HG03135 (cell line): ENCODE measurements around the gene FAM3B.
"Not testable (repeated sequence)": the region's sequence is repeated elsewhere in the genome, so short reads cannot be mapped to it uniquely, and the experiment has no call there.

Experiments used
- ATAC-seq: cut with Tn5 transposase; IDR thresholded peaks from one replicate; pipeline ENCODE4 v1.9.1; 2021; ENCODE audit warnings: mild to moderate bottlenecking, moderate library complexity; ENCODE audit not compliant: unreplicated experiment

The FAM3B gene

DNA sequence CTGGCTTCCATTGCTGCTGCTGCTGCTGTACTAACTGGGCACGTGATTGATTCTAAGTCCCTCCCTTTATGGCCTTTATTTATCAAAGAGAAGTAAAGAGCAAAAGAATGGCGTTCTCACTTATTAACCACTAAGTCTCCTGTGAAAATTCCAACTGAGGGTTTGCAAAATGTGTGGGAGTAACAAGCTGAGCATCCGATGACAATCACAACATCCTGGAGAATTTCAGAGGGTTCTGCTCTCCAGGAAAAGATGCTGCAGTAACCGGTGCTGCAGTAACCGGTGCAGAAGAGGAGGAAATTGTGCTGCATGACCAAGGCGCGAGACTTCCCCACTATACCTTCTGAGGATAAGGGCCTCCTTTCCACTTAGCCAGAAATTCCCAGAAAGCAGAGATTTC, 32.5 kb downstream of the FAM3B start:
- ATAC-seq: no peak

- no peak for ATAC-seq
Observed at GRCh38 chr21:41349619-41350390, 33.2 kb downstream of the FAM3B start.

- ATAC-seq: no peak
Observed at GRCh38 chr21:41350436-41351155, 34.0 kb downstream of the FAM3B start.

DNA sequence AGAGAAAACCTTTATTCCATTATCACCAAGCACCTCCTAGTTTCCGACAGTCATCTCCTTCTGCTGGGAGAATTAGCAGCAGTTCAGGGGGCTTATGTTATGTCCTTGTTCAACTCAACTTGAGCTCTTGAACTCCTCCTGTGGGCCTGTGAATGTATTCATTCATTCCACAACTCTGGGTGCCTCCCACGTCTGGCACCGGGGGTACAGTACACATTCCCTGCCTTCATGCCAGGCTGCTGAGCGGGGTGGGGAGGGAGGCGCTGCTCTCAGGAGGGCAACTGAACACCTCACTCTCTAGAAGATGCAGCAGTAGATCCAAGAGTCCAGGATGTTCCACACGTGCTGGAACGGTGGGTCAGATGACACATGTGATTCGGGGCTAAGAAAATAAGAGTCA, 40.9 kb downstream of the FAM3B start:
- ATAC-seq: no peak

GRCh38 chr21:41358193-41359166, 41.9 kb downstream of the FAM3B start:
- ATAC-seq: no peak

DNA sequence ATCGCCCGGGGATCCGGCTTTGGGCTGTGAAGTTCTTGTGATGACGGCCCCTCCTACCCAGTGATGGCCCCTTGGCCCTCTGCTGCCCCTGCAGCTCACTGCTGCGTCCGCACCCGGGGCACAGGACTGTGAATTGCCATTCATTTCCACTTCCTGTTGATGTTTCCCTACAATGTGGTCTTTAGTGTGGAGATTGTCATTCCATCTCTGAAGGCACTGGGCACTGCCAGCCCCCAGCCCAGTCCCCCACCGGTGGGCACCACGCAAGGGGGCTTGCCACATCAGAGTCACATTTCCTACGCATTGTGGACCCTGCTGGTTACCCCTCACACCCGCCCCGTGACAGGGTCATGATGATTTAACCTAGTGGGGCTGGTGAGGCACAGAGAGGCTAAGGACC, 42.7 kb downstream of the FAM3B start:
- no peak for ATAC-seq

- ATAC-seq: not testable (repeated sequence)
Observed at GRCh38 chr21:41359754-41360071, 43.1 kb downstream of the FAM3B start.

DNA sequence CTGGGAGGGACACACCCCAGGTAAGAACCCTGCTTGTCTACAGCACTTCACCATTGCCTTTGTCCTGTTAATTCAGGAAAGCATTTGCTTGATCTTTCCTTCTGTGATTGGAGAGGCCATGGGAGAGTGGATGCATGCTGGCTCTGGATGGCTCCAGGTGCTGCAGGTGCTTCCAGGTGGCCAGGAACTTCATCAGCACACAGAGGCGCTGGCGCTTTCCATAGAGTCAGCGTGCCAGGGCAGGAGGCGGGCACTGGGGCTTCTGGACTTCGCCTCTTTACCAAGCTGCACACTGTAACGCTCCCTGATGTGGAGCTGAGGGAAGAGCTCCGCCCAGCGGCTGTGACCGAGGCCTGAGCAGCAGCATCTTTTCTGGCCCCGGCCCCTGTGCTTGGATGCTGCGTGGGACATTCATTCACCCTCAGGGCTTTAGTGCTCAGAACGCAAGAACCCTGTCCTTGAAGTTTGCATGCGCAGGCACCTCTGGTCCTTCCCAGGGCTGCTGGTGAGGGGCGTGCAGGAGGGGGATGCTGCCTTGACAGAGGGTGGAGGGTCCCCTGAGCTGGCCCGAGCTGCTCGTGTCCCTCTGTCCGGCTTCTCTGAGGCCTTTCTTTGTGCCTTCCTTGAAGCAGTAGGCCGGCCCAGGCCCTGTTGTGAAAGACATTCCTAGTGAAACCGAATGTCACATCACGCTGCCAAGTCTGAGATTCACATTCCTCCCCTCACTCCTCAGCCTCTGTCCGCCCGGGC, 43.6 kb downstream of the FAM3B start:
- no peak for ATAC-seq

DNA sequence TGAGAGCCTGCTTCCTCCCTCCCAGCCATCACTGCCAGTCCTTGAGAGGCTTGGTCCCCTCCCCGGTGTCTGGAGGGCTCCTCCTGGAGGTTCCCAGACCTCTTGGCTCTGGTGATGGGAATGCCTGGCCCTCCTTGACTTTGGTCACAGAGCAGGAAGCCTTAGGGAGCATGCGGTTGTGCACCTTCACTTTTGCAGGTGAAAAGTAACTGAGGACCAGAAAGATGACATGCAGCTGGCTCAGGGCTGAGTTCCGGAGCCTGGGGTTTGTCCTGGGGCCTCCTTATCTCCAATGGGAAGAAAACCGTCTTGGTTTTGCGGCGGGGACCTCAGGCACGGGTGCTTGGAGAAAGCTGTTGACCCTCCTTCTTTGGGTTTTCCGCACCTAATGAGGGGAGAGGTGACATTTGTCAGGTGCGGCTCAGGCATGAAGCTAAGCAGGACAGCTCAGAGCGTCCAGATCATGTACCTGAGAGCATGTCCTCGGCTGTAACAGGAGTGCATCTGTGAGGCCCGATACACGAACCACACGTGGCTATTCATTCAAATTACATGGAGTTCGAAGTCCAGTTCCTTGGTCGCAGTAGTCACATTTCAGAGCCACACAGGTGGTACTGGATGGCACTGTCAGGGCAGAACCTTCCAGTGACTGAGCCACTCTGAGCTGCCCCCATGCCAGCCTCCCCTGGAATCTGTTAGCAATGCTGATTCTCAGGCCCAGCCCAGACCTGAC, 44.6 kb downstream of the FAM3B start:
- no peak for ATAC-seq

DNA sequence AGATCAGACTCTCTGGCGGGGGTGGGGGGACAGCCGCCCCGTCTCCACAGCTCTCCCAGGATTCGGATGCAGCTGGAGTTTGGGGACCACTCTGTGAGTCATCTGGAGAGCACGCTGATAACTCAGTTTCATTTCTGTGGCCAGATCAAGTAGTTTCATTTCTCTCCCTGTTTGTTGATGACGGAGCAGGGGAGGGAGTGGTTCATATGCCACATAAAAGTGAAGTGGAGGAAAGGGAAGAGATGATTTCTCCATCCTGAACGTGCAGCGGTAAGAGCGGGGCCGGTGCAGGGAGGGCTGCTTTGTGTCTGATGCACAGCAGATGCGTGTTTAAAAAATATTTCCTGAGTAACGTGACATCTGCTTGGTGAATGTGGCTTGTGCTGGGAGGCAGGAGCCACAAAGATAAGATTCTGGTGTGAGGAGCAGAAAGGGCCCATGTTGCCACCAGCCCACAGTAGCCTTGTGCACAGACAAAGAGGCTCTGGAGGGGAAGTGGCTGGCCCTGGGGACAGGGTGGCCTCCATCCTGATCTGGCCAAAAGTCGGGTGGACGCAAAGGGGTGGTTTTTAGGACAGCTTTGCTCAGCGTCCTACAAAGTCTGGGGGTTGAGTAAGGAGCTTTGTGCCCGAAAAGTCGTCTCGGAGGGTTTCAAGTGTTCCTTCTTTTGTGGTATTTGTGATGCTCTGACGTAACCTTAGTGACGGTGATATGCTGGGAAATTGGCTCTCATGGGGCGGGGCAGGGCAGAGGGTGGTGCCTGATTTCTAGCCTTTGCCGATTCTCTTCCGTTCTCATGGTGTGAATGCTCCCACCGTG, 45.4 kb downstream of the FAM3B start, which contains the start of gene MX2:
TSS of gene MX2 (plus strand) at position 242 of the 819 bp plus-strand sequence. CDS start 14,880 bp downstream, outside the sequence.
- ATAC-seq: peak; percentile 52

- ATAC-seq: no peak
Observed at GRCh38 chr21:41362605-41363369, 46.2 kb downstream of the FAM3B start.

DNA sequence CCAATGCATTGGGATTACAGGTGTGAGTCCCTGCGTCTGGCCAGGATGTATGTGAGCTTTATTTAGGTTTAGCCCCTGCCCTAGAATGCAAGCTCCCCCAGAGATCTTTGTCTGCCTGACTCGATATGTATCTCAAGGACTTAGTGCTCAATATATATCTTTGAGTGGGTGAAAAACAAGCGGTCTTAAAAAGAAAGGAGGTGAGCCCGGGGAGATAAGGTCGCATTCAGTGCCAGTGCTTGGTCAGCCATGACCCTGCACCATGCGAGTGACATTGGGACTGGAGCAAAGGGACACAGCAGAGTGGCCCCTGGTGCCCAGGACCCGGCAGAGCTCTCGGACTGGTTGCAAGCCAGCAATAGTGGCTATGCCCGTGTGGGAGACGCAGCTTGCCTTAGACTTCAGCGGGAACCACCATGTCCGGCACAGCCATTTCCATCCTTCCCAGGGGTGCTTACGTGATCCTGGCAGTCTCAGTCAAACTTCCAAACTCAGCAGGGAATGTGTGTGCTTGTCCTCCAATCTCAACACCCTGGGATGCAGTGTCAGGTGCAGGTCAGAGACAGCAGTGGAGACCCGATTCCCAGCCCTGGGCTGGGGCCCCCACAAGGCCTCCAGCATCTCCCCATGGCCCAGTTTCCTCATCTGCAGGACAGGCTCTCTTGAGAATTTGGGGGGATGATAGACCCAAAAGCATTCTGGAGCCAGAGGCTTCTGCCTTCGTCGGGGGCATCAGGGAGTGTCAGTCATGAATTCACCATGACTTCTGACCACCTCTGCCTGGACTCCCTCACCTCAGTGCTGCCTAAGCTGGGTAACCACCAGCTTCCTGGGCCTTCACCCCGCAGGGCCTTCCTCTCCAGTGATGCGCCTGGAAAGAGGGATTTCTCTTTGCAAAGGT, 47.0 kb downstream of the FAM3B start:
- ATAC-seq: no peak

DNA sequence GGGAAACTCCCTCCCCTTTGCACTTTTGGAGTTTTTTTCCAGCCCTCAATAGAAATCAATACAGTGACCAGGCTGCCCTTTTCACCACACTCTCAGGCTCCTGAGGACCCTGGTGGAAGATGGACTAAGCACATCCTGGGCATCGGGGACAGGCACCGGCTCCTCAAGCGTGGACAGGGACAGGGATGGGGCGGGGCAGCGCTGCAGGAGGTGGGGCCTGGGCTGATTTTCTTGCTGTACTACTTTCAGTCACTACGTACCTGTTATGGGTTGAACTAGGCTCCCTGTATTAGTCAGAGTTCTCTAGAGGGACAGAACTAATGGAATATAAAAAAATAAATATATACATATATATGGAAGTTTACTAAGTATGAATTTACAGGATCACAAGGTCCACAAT, 47.7 kb downstream of the FAM3B start:
- ATAC-seq: no peak

DNA sequence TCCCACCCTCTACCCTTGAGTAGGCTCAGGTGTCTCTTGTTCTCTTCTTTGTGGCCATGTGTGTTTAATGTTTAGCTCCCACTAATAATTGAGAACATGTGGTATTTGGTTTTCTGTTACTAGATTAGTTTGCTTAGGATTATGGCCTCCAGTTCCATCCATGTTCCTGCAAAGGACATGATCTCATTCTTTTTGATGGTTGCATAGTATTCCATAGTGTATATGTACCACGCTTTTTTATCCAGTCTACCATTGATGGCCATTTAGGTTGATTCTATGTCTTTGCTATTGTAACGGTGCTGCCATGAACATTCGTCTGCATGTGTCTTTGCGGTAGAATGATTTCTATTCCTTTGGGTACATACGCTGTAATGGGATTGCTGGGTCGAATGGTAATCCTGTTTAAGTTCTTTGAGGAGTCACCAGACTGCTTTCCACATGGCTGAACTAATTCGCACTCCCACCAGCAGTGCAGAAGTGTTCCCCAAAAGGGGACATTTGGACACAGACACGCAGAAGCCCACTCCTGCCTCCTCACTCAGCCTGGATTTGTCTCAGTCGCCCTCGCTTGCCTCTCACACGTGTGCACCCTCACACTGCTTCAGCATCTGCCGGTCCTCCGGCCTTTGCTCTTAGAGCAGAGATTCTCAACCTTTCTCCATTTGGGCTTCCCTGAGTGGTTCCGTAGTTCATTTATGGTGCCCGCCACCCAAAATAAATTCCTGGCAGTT, 48.9 kb downstream of the FAM3B start:
- ATAC-seq: no peak

- no peak for ATAC-seq
Observed at GRCh38 chr21:41366522-41367151, 50.0 kb downstream of the FAM3B start.

DNA sequence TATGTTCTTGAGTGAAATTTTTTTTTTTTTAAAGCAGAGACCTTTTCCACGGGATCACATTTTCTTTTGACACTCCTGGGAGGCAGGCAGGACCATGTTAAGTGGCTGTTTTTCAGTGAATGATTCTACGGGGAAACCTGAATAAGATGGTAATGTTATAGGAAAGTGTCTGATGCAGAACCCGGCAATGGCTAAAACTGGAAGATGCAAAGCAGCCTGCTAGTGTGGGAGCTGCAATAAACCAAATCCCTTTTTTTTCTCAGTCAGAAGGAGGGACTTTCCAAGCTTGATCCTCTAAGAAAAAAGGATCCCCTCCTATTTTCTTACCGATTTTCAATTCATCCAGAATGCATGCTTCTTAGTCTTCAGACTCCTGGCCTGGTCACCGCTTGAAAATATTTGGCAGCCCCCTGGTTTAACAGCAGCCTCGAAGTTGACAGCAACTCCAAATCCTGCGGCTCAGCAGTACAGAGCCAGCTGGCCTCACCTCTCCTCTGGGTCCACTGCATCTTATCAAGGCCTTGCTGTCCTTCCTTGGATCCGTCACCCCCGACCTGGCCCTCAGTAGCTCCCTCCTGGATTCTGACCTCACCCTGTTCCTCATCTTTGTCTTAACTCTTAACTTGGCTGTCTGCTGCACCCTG, 50.8 kb downstream of the FAM3B start:
- no peak for ATAC-seq
